ENCODE data around the gene ATXN10. TPM values are rescaled to one million over a fixed set of nuclear protein-coding genes. Genes with fewer than 3 reads are reported as not detected.

ATXN10 gene
- total and polyA plus RNA-seq, 10 of the 15 experiments (the other 5 are each of a cell fraction or from before 2014, with no cell fraction given): 29.2 to 249 (median 146) TPM

GRCh38 chr22:45750626-45751025 lies 79.0 kb downstream of the ATXN10 start:
- BruUV-seq (replicated peaks): no TSS peak
- Histone ChIP-seq H3K9me3 (replicated peaks; ENCODE audit: control insufficient read depth, insufficient read depth, low read length) (no peaks in the 10 kb centered on the region), H3K27ac (ENCODE audit: control insufficient read depth, insufficient read depth) (no peak overlapping the region), H3K4me2 (ENCODE audit: control insufficient read depth, insufficient read depth) (no peak overlapping the region), H3K79me2 (ENCODE audit: control insufficient read depth, insufficient read depth, low read length) (no peaks in the 10 kb centered on the region), H3K27me3 (replicated peaks in 1 of 2; ENCODE audit: control insufficient read depth in 2 of 2, insufficient read depth in 2 of 2, low read length in 1 of 2) (no peaks in the 10 kb centered on the region), H4K20me1 (ENCODE audit: control insufficient read depth, insufficient read depth) (no peaks in the 10 kb centered on the region), H3K4me1 (ENCODE audit: control insufficient read depth, insufficient read depth, low read length) (no peaks in the 10 kb centered on the region; the same call in 1 of the 2 replicates), H3K4me3 (no peak overlapping the region), H3K36me3 (ENCODE audit: control insufficient read depth in 2 of 2, insufficient read depth in 2 of 2, low read length in 1 of 2) (peaks cover 6 to 13% of the 10 kb centered on the region in 2 experiments; a peak in 3 of 4 replicates), H2AFZ (ENCODE audit: control insufficient read depth, low read depth, low read length) (no peak overlapping the region), H3K9ac (ENCODE audit: control insufficient read depth, insufficient read depth, low read length) (no peak overlapping the region)
- intact Hi-C loops (cut with micrococcal nuclease; ENCODE audit: unreplicated experiment) (no loop called here), in situ Hi-C loops (cut with MboI) (no loop called here)
- ChIA-PET POLR2A (interaction anchor here (0.8 kb wide), 1 partner anchor 39 kb away, joined by 3 read pairs; no protein-coding TSS in a partner anchor), RAD21 (ENCODE audit: unreplicated experiment) (no interaction called here), SMC1A (ENCODE audit: uncharacterized antibody, unreplicated experiment) (interaction anchor here (1.4 to 1.7 kb wide), 2 partner anchors 11 to 35 kb away, joined by 4 read pairs; no protein-coding TSS in a partner anchor), CTCF (no interaction called here)
- ATAC-seq: no peak
- DNase-seq (ENCODE audit: low read depth, low spot score): no peak
- WGBS (ENCODE audit: insufficient coverage, insufficient replicate concordance, low lambda C conversion rate, missing lambda C conversion rate): 97% methylated on average over 3 of the region's 3 CpGs
- no peak for FAIRE-seq
- TF ChIP-seq JUNB (IDR thresholded peaks at IDR 0.05) (no peak), LARP7 (IDR thresholded peaks at IDR 0.05) (no peak), NFXL1 (IDR thresholded peaks at IDR 0.05; ENCODE audit: borderline replicate concordance) (no peak), NRF1 (conservative IDR thresholded peaks at IDR 0.05; ENCODE audit: low read depth, low read length) (no peak), CHD4 (IDR thresholded peaks at IDR 0.05) (no peak), ATF2 (IDR thresholded peaks at IDR 0.05; ENCODE audit: low read length) (no peak), ZNF622 (IDR thresholded peaks at IDR 0.05) (no peak), PAX5 (IDR thresholded peaks at IDR 0.05; ENCODE audit: borderline replicate concordance, low read depth, low read length) (no peak), KLF5 (IDR thresholded peaks at IDR 0.05; ENCODE audit: partially characterized antibody) (no peak), RAD51 (IDR thresholded peaks at IDR 0.05) (no peak), TBL1XR1 (IDR thresholded peaks at IDR 0.05; ENCODE audit: low read depth, low read length) (no peak), CBX3 (IDR thresholded peaks at IDR 0.05; ENCODE audit: borderline replicate concordance, low read depth) (no peak), FOS (IDR thresholded peaks at IDR 0.05; ENCODE audit: borderline replicate concordance, extremely low read depth, insufficient read length) (no peak), FOXM1 (IDR thresholded peaks at IDR 0.05; ENCODE audit: low read depth, low read length) (no peak)
- TF ChIP-seq, protein P1, sequence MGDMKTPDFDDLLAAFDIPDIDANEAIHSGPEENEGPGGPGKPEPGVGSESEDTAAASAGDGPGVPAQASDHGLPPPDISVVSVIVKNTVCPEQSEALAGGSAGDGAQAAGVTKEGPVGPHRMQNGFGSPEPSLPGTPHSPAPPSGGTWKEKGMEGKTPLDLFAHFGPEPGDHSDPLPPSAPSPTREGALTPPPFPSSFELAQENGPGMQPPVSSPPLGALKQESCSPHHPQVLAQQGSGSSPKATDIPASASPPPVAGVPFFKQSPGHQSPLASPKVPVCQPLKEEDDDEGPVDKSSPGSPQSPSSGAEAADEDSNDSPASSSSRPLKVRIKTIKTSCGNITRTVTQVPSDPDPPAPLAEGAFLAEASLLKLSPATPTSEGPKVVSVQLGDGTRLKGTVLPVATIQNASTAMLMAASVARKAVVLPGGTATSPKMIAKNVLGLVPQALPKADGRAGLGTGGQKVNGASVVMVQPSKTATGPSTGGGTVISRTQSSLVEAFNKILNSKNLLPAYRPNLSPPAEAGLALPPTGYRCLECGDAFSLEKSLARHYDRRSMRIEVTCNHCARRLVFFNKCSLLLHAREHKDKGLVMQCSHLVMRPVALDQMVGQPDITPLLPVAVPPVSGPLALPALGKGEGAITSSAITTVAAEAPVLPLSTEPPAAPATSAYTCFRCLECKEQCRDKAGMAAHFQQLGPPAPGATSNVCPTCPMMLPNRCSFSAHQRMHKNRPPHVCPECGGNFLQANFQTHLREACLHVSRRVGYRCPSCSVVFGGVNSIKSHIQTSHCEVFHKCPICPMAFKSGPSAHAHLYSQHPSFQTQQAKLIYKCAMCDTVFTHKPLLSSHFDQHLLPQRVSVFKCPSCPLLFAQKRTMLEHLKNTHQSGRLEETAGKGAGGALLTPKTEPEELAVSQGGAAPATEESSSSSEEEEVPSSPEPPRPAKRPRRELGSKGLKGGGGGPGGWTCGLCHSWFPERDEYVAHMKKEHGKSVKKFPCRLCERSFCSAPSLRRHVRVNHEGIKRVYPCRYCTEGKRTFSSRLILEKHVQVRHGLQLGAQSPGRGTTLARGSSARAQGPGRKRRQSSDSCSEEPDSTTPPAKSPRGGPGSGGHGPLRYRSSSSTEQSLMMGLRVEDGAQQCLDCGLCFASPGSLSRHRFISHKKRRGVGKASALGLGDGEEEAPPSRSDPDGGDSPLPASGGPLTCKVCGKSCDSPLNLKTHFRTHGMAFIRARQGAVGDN (IDR thresholded peaks at IDR 0.05): no peak

All from GM12878 (cell line).